H9 (cell line): Measurements from ENCODE around the gene ASIC1. TPM values are rescaled to one million over a fixed set of nuclear protein-coding genes. Genes with fewer than 3 reads are reported as not detected.

ENCODE experiments used
- DNase-seq: peaks from one replicate; pipeline ENCODE4 v3.0.0-alpha.2; 2017
- H2AFZ ChIP-seq: one replicate; pipeline ENCODE4 v1.6.1; 2013; ENCODE audit warnings: mild to moderate bottlenecking, low read length, control low read depth, moderate library complexity
- H2AK5ac ChIP-seq: 2 replicates; pipeline ENCODE4 v1.6.1; 2013; ENCODE audit warnings: low read length, control low read depth, mixed read lengths; ENCODE audit not compliant: insufficient read length
- H2BK120ac ChIP-seq: one replicate; pipeline ENCODE4 v1.6.1; 2013; ENCODE audit warnings: low read depth, mild to moderate bottlenecking, low read length, control low read depth, inconsistent platforms; ENCODE audit not compliant: poor library complexity, severe bottlenecking
- H2BK12ac ChIP-seq: 2 replicates; pipeline ENCODE4 v1.6.1; 2013; ENCODE audit warnings: low read length, control low read depth, mixed read lengths, low read depth; ENCODE audit not compliant: insufficient read length
- H2BK15ac ChIP-seq: 2 replicates; pipeline ENCODE4 v1.6.1; 2013; ENCODE audit warnings: low read depth, low read length, control low read depth
- H2BK20ac ChIP-seq: one replicate; pipeline ENCODE4 v1.6.1; 2013; ENCODE audit warnings: low read depth, mild to moderate bottlenecking, low read length, control low read depth, inconsistent platforms; ENCODE audit not compliant: poor library complexity, severe bottlenecking
- H2BK5ac ChIP-seq: 2 replicates; pipeline ENCODE4 v1.6.1; 2013; ENCODE audit warnings: low read length, control low read depth, mixed read lengths; ENCODE audit not compliant: insufficient read length
- H3K14ac ChIP-seq: 2 replicates; pipeline ENCODE4 v1.6.1; 2013; ENCODE audit warnings: low read length, control low read depth; ENCODE audit not compliant: insufficient read depth
- H3K18ac ChIP-seq: 2 replicates; pipeline ENCODE4 v1.6.1; 2013; ENCODE audit warnings: low read depth, mild to moderate bottlenecking, mixed read lengths, low read length, control low read depth; ENCODE audit not compliant: insufficient read length
- H3K23ac ChIP-seq: 2 replicates; pipeline ENCODE4 v1.6.1; 2013; ENCODE audit warnings: low read length, control low read depth, mixed read lengths, low read depth; ENCODE audit not compliant: insufficient read length
- H3K23me2 ChIP-seq: 2 replicates; pipeline ENCODE4 v1.6.1; 2013; ENCODE audit warnings: low read depth, mild to moderate bottlenecking, mixed read lengths, low read length, control low read depth; ENCODE audit not compliant: insufficient read length, poor library complexity, severe bottlenecking
- H3K27ac ChIP-seq: 2 replicates; pipeline ENCODE4 v1.5.1; 2013; ENCODE audit warnings: low read length, control low read depth, mixed read lengths, low read depth; ENCODE audit not compliant: insufficient read length
- H3K27me3 ChIP-seq: 2 replicates; pipeline ENCODE4 v1.6.1; 2013; ENCODE audit warnings: low read length, control low read depth, inconsistent platforms; ENCODE audit not compliant: insufficient read depth
- H3K4ac ChIP-seq: 2 replicates; pipeline ENCODE4 v1.6.1; 2013; ENCODE audit warnings: low read depth, mild to moderate bottlenecking, control low read depth, inconsistent platforms, low read length, moderate library complexity
- H3K4me1 ChIP-seq: 2 replicates; pipeline ENCODE4 v1.6.1; 2013; ENCODE audit warnings: low read length, control low read depth, inconsistent platforms; ENCODE audit not compliant: insufficient read depth
- H3K4me2 ChIP-seq: 2 replicates; pipeline ENCODE4 v1.6.1; 2013; ENCODE audit warnings: low read length, control low read depth, mixed read lengths; ENCODE audit not compliant: insufficient read length, insufficient read depth
- H3K56ac ChIP-seq: 2 replicates; pipeline ENCODE4 v1.6.1; 2013; ENCODE audit warnings: low read depth, mild to moderate bottlenecking, mixed read lengths, low read length, control low read depth; ENCODE audit not compliant: insufficient read length
- H3K79me1 ChIP-seq: 2 replicates; pipeline ENCODE4 v1.6.1; 2013; ENCODE audit warnings: low read depth, mild to moderate bottlenecking, moderate library complexity, low read length, control low read depth, inconsistent platforms; ENCODE audit not compliant: insufficient read depth, poor library complexity, severe bottlenecking
- H3K79me2 ChIP-seq: 2 replicates; pipeline ENCODE4 v1.6.1; 2013; ENCODE audit warnings: low read length, control low read depth, inconsistent platforms; ENCODE audit not compliant: insufficient read depth
- H3K9ac ChIP-seq: 2 replicates; pipeline ENCODE4 v1.6.1; 2013; ENCODE audit warnings: low read length, control low read depth, mixed read lengths; ENCODE audit not compliant: insufficient read length; ENCODE audit errors: extremely low read depth
- H3K9me3 ChIP-seq: one replicate; pipeline ENCODE4 v1.6.1; 2013; ENCODE audit warnings: low read depth, low read length, inconsistent platforms; ENCODE audit not compliant: control insufficient read depth
- H3T11ph ChIP-seq: one replicate; pipeline ENCODE4 v1.6.1; 2013; ENCODE audit warnings: mild to moderate bottlenecking, low read length, control low read depth, inconsistent platforms
- H4K20me1 ChIP-seq: one replicate; pipeline ENCODE4 v1.6.1; 2013; ENCODE audit not compliant: control insufficient read depth, insufficient read length, insufficient read depth
- H4K5ac ChIP-seq: 2 replicates; pipeline ENCODE4 v1.6.1; 2013; ENCODE audit warnings: low read depth, mild to moderate bottlenecking, mixed read lengths, low read length, control low read depth; ENCODE audit not compliant: insufficient read length
- H4K8ac ChIP-seq: replicated peaks from 2 replicates; pipeline ENCODE4 v1.6.1; 2013; ENCODE audit warnings: low read length, control low read depth, mixed read lengths, low read depth; ENCODE audit not compliant: insufficient read length
- H4K91ac ChIP-seq: 2 replicates; pipeline ENCODE4 v1.6.1; 2013; ENCODE audit warnings: low read depth, mild to moderate bottlenecking, moderate library complexity, mixed read lengths, low read length, control low read depth; ENCODE audit not compliant: insufficient read length
- H3K27ac Mint-ChIP-seq, 3 experiments: 2 replicates in 2 of 3; 3 replicates in 1 of 3; pipeline ENCODE4 v1.8.0; 2020 to 2021; ENCODE audit warnings: mixed read lengths in 3 of 3, mild to moderate bottlenecking in 1 of 3, moderate library complexity in 1 of 3
- H3K27me3 Mint-ChIP-seq: 2 replicates; pipeline ENCODE4 v1.8.0; 2021; ENCODE audit warnings: low read depth, mild to moderate bottlenecking, moderate library complexity, mixed read lengths
- H3K36me3 Mint-ChIP-seq, 3 experiments: 2 replicates in 2 of 3; 3 replicates in 1 of 3; pipeline ENCODE4 v1.8.0; 2020 to 2021; ENCODE audit warnings: low read depth in 3 of 3, mixed read lengths in 3 of 3; ENCODE audit not compliant: insufficient read depth in 1 of 3
- H3K4me1 Mint-ChIP-seq, 2 experiments: 2 replicates each; pipeline ENCODE4 v1.8.0; 2020; ENCODE audit warnings: mixed read lengths in 2 of 2
- H3K4me3 Mint-ChIP-seq, 2 experiments: 2 replicates in 1 of 2; 3 replicates in 1 of 2; pipeline ENCODE4 v1.8.0; 2020 to 2021; ENCODE audit warnings: mild to moderate bottlenecking in 2 of 2, mixed read lengths in 2 of 2, moderate library complexity in 1 of 2
- H3K9me3 Mint-ChIP-seq, 2 experiments: 2 replicates in 1 of 2; 3 replicates in 1 of 2; pipeline ENCODE4 v1.8.0; 2020; ENCODE audit warnings: mild to moderate bottlenecking in 2 of 2, mixed read lengths in 2 of 2, moderate library complexity in 1 of 2
- CTCF ChIP-seq: fragments of 200-600 bp; sonication (generic); conservative IDR thresholded peaks from 3 replicates; pipeline ENCODE4 v1.8.0; 2021; ENCODE audit warnings: antibody characterized with exemption, mild to moderate bottlenecking
- WGBS: extraction: QIAGEN DNeasy Blood & Tissue Kit; methylation state at CpG from one replicate; pipeline ENCODE4 v1.1.7; 2013; ENCODE audit warnings: missing lambda C conversion rate, low lambda C conversion rate, mixed read lengths; ENCODE audit not compliant: insufficient read length; ENCODE audit errors: extremely low coverage; 5-methylcytosine and 5-hydroxymethylcytosine counted together
- total RNA-seq: library from RNA; stranded (reverse); gene quantifications from 2 replicates; pipeline ENCODE4 v1.2.1, GENCODE V29; 2021

ASIC1 gene
- total RNA-seq, 1 experiment from 2014 or later, result 3.9 TPM

- Histone ChIP-seq H2BK5ac (no peak overlapping the region), H3K4me1 (no peaks in the 10 kb centered on the region), H4K8ac (no peak overlapping the region), H2AK5ac (no peak overlapping the region), H3K27me3 (no peaks in the 10 kb centered on the region), H3K18ac (no peak overlapping the region), H3T11ph (no peak overlapping the region), H3K23ac (no peak overlapping the region), H3K9me3 (no peaks in the 10 kb centered on the region), H3K4me2 (no peak overlapping the region), H2BK20ac (no peak overlapping the region), H2BK12ac (no peak overlapping the region), H4K5ac (no peak overlapping the region), H2BK15ac (no peak overlapping the region), H3K27ac (no peak overlapping the region), H2BK120ac (no peak overlapping the region), H3K4ac (no peak overlapping the region), H3K9ac (no peak overlapping the region), H4K20me1 (no peaks in the 10 kb centered on the region), H3K56ac (no peak overlapping the region), H3K23me2 (no peaks in the 10 kb centered on the region), H3K79me1 (no peaks in the 10 kb centered on the region), H2AFZ (no peak overlapping the region), H4K91ac (no peak overlapping the region), H3K14ac (no peak overlapping the region), H3K79me2 (no peaks in the 10 kb centered on the region)
- Mint-ChIP-seq H3K27me3 (no peaks in the 10 kb centered on the region), H3K4me1 (peaks cover 6 to 9% of the 10 kb centered on the region in 2 experiments), H3K27ac (no peak overlapping the region), H3K4me3 (no peak overlapping the region), H3K36me3 (peaks cover 64 to 90% (median 86%) of the 10 kb centered on the region in 3 experiments; a peak in 6 of 7 replicates), H3K9me3 (no peaks in the 10 kb centered on the region)
- no peak for TF ChIP-seq CTCF
- WGBS, result no CpG with 5 or more reads among the region's 5 CpGs
- no peak for DNase-seq
Observed at GRCh38 chr12:50090391-50090790, 33.0 kb downstream of the ASIC1 start.
